ENCODE data around the gene PDE4B.
A peak's percentile ranks its signal among the peaks of the same experiment; 100 is the strongest.
"Not testable (repeated sequence)": the region's sequence is repeated elsewhere in the genome, so short reads cannot be mapped to it uniquely, and the experiment has no call there.

PDE4B gene

DNA sequence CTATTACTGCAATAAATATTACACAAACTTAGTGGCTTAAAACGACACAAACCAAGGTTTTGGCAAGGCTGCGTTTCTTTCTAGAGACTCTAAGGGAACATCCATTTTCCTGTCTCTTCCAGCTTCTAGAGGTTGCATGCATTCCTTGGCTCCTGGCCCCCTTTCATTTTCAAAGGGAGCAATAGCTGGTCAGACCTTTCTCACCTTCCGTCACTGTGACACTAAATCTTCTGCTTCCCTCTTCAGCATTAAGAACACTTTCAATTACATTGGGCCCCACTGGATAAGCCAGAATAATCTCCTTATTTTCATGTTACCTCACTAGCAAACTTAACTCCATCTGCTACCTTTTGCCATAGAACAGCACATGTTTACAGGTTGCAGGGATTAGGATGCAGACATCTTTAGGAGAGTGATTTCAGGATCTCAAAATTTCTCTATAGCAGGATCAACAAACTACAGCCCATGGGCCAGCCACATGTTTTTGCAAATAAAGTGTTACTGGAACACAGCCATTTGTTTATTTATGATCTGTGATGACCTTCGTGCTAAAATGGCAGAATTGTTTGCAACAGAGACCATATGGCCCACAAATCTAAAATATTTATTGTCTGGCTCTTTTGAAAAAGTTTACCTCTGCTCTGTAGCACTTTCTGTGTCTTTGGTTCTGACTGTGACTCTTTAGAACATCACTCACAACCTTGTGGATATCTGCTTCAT lies 519.7 kb downstream of the PDE4B start:
- DNase-seq (ENCODE audit: low spot score): no peak

GRCh38 chr1:66313429-66313828 lies 520.7 kb downstream of the PDE4B start:
- DNase-seq (ENCODE audit: low spot score): peak; percentile 37

- peak; percentile 85 for DNase-seq (ENCODE audit: low spot score)
Observed at GRCh38 chr1:66315671-66316070, 523.0 kb downstream of the PDE4B start.

DNA sequence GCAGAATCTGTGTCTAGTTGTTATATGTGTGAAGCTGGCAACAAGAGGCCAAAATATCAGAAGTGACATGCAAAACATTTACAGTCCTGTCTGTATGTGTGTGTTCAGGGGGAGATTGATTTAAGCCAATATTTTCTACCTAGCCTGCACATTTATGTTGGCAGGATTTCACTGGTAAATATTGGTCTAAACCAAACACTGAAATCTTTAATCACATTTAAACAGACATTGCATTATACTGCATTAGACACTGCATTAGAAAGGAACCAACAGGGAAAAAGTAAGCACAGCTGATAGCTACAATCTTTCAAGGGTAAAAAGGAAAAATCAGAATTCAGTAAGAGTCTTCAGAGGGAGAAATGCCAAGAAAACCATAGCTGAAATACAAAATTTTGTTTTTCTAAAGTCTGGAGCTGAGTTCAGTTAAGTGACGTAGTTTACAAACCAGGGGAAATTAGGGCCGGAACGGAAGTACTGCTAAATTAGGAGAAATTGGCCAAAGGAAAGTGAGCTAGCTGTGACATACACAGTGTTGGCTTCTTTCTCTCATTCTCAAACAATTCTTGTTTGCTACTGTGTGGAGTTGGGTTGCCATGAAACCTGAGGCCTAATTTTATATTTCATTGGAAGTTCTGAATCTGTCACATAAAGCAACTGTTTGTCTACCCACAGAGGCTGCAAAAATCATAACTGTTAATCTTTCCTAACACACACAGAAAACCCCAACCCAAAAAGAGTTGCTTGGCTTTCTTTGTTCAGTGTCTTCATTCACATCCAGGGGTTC lies 524.0 kb downstream of the PDE4B start:
- DNase-seq (ENCODE audit: low spot score): no peak

GRCh38 chr1:66317248-66317515 lies 524.5 kb downstream of the PDE4B start:
- no peak for DNase-seq (ENCODE audit: low spot score)

DNA sequence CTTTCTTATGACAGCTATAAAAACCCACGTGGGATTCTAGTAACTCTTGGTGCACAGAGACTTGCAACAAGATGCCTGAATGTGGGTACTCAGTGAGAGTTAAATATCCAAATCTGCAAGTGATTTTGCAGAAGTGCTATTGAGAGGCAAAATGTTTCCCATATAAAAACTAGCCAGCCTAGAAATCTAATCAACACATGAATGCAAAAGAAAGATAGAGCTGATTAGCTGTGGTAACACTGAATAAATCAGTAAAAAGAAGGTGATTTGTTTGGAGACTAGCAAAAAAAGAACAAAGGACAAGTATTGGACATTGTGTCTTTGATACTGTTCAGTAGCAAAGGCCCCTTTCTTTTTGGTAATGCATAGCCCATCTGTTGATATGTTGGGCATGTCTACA lies 527.5 kb downstream of the PDE4B start:
- no peak for DNase-seq (ENCODE audit: low spot score)

DNA sequence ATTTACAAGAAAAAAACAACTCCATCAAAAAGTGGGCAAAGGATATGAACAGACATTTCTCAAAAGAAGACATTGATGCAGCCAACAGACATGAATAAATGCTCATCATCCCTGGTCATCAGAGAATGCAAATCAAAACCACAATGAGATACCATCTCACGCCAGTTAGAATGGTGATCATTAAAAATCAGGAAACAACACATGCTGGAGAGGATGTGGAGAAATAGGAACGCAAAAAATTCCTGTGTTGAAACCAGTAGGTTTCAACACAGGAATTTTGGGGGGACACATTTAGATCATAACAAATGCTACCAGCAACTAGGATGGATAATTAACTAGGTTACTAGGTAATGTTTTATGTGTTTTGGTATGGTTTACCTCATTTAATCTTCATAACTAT lies 529.8 kb downstream of the PDE4B start:
- not testable (repeated sequence) for DNase-seq (ENCODE audit: low spot score)

DNA sequence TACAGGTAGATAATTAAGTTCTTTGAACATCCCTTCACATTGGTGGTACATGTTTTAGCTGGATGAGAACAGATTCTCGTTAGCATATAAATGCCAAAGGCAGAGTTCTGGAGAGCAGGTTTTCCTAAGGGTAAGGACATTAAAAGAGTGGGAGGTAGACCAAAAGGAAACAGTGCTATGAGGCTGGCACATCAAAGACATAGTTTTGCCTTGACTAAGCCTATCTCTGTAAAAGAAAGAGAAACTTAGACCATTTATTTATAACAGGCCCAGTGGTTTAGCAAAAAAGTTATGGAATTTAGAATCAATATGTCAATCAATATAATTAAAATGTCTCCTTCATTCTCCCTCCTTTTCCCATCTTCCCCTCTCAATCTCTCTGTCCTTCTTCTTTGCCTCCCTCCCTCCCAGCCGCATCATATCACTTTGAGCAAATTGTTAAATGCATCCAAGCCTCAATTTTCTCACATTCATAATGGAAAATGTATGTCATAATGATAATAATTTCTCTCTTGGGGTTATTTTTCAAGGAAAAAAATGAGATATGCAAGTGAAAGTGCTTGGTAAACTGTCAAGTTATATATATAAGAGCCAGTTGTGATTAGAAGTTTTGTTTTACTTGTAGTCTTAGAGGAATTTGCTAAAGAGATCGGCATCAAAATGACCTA lies 531.4 kb downstream of the PDE4B start:
- no peak for DNase-seq (ENCODE audit: low spot score)

GRCh38 chr1:66325594-66326380 lies 533.1 kb downstream of the PDE4B start:
- no peak for DNase-seq (ENCODE audit: low spot score)

- DNase-seq (ENCODE audit: low spot score): no peak
Observed at GRCh38 chr1:66326867-66327266, 534.2 kb downstream of the PDE4B start.

- no peak for DNase-seq (ENCODE audit: low spot score)
Observed at GRCh38 chr1:66327588-66327987, 534.9 kb downstream of the PDE4B start.

GRCh38 chr1:66328896-66329295 lies 536.2 kb downstream of the PDE4B start:
- DNase-seq (ENCODE audit: low spot score): no peak

- peak; percentile 23 for DNase-seq (ENCODE audit: low spot score)
Observed at GRCh38 chr1:66330722-66331141, 538.0 kb downstream of the PDE4B start.

DNA sequence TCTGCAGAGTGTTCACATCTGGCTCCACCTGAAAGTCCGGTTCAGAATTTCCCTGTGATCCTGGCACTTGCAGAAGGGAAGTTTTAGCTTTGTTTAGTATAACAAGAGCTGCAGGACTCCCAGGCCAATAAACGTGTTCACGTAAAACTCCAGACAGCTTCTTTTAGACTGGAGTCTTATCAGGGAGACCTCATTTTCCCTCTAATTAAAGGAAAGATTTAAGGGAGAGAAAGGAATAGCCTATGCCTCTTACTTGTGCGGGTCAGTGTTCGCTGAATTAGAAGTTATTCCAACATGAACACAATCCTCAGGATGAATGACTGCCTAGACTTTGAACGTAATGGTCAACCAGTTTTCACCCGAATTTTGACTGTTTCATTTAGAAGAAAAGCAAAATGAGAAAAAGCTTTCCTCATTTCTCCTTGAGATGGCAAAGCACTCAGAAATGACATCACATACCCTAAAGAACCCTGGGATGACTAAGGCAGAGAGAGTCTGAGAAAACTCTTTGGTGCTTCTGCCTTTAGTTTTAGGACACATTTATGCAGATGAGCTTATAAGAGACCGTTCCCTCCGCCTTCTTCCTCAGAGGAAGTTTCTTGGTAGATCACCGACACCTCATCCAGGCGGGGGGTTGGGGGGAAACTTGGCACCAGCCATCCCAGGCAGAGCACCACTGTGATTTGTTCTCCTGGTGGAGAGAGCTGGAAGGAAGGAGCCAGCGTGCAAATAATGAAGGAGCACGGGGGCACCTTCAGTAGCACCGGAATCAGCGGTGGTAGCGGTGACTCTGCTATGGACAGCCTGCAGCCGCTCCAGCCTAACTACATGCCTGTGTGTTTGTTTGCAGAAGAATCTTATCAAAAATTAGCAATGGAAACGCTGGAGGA lies 539.2 kb downstream of the PDE4B start:
- peak; percentile 84 for DNase-seq (ENCODE audit: low spot score)

GRCh38 chr1:66332548-66332901 lies 539.8 kb downstream of the PDE4B start:
- no peak for DNase-seq (ENCODE audit: low spot score)

DNA sequence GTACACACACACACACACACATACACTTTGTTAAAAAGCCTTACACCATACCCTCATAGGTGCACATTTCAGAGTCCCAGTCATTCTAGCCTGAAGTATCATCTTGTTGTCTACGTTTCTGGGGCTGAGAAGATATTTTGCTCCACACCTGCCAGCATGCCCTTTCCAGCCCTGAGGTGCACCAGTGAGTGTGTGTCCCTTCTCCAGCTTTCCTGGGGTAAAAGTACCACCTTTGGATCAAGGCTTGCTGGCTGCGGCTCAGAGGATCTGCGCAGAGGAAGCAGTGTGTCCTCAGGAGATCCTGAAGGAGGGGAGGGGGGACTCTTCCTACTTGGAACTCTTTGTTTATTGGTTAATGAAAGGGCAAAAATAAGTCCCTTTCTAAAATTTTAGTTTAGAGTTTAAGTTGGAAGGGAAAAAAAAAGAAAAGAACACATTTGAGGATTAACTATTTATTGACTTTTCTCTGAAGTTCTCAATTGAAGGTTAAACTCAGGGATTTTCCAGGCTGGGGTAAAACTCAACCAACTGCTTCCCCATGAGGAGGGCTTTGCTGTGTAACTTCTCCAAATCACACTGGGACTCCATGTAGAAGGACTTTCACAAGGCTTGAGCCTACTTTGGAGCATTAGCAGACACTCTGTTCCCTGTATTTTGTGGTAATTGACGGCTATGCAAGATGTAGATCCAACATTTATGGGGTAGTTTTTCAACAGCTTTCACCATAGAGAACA lies 540.9 kb downstream of the PDE4B start:
- no peak for DNase-seq (ENCODE audit: low spot score)

DNA sequence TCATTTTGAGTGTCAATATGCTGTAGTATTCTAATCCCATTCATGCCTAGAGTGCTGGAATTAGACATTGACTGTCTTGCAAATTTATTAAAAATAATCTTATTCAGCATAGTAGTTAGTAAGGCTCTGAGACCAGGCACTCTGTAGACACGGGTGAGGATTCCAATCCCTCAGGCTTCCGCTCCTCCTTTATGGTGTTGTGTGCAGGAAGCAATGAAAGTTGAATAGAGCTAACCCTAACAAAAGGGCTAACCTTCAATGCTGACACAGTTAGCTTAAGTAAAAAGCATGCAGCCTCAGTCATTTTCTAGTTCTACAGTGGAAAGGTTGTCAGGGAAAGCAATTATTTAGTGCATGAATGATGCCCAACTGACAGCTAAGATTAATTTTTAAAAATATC lies 541.6 kb downstream of the PDE4B start:
- DNase-seq (ENCODE audit: low spot score): no peak

DNA sequence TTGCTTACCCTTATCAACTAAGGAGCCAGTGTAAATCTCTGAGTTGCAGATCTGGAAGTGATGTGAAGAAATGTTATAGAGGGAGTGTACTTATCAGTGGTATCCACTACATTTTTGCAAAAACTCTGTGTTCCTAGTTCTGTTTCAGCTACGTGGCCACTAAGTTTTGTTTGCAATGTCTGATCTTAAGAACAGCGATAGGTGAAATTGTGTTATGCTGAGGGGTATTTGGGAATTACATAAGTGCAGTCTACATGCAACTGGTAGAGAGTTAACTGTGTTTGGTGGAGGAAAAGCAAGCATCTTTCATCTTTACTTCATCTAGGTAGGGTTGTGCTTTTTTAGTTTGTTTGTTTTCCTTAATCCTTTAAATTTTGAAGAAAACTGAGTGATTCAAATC lies 542.4 kb downstream of the PDE4B start:
- DNase-seq (ENCODE audit: low spot score): no peak

DNA sequence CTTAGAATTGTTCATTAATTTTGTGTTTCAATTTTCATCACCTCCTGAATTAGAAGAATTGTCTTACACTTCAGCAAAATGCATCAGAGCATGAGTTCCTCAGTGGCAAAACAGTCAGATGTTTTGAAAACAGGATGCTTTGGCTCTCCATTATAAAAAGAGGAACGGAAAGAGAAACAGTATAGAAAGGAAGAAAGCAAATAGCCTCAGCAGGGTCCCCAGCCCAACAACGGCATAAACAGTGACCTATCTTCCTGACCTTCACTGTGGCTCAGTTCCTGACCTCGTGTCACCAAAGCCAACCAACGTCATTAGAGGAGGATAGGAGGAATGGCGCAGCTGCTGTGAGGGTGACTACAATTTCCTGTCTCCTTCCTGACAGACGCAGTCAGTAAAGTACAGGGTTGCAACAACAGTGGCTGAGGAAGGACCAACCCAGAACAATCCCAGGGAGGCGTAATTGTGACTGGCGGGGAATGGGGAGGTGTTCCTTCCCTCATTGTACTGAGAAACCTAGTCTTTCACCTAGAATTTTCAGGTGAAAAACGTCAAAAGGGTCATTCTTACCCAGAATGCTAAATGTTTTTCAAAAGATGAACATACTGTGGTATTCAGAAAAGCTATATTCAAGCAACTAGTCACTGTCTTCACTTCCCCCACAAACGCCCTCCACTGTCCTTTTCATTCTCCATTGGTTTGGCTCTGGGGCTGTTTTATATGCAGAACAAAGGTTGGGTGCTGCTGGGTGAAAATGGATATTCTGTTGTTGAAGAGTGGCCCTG lies 543.4 kb downstream of the PDE4B start:
- DNase-seq (ENCODE audit: low spot score): no peak

- no peak for DNase-seq (ENCODE audit: low spot score)
Observed at GRCh38 chr1:66336641-66336990, 543.9 kb downstream of the PDE4B start.

All from kidney tubule cell (primary cell).